NCI-H510A (cell line): Measurements from ENCODE around the gene HABP4.

Source experiments
- DNase-seq: peaks from one replicate; lab custom pipeline; 2025; lab: John Stamatoyannopoulos, UW

The HABP4 gene

DNA sequence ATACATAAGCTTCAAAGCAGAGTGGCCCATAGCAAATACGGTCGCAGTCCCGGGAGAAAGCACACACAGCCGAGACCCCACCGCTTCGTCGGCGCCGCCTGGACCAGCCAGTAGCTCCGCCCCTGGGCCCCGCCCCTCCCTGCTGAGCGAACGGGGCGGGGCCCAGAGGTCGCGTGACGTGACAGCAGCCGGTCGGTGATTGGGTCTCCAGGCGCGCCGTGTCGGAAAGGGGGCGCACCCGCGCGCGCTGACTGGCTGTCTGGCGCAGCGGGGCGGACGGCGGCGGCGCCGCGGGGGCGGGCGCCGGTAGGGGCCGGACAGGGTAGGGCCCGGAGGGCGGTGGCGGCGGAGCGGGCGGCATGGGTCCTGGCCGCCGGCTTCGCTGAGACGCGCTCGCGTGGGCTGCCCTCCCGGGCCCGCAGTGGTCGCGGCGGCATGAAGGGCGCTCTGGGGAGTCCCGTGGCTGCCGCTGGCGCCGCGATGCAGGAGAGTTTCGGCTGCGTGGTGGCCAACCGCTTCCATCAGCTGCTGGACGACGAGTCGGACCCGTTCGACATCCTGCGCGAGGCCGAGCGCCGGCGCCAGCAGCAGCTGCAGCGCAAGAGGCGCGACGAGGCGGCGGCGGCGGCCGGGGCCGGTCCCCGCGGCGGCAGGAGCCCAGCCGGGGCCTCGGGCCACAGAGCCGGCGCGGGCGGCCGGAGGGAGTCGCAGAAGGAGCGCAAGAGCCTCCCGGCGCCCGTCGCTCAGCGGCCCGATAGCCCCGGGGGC, at the start of gene HABP4:
Gene HABP4, plus strand, starts transcription at position 325 of the 768 bp plus-strand sequence. Its CDS starts 111 bp downstream, at position 436.
- DNase-seq, result peak; percentile 85

GRCh38 chr9:96408409-96409280, 41.3 kb upstream of the HABP4 start:
- no peak for DNase-seq

DNA sequence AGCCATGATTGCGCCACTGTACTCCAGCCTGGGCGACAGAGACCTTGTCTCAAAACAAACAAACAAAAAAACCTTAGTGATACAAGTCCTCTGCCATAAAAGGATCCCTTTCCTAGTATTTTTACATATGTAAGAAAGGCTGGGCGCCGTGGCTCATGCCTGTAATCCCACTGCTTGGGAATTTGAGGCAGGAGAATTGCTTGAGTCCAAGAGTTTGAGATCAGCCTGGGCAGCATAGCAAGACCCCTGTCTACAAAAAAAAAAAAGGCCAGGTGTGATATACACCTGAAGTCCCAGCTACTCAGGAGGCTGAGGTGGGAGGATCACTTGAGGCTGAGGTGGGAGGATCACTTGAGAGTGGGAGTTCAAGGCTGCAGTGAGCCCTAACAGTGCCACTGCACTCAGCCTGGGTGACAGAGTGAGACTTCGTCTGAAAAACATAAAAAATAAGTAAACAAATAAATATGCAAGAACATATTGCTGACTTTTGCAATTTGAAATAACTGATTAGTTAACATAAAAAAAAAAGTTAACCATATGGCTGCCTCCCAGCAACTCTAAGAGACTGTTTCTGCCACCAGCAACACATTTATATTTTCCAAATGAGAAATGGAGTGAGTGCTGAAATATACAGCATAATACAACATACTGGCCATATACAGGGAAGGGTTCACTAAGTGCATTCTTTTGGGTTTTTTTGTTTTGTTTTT, 38.7 kb upstream of the HABP4 start:
- DNase-seq, result no peak

GRCh38 chr9:96412174-96412913, 37.6 kb upstream of the HABP4 start:
- no peak for DNase-seq

DNA sequence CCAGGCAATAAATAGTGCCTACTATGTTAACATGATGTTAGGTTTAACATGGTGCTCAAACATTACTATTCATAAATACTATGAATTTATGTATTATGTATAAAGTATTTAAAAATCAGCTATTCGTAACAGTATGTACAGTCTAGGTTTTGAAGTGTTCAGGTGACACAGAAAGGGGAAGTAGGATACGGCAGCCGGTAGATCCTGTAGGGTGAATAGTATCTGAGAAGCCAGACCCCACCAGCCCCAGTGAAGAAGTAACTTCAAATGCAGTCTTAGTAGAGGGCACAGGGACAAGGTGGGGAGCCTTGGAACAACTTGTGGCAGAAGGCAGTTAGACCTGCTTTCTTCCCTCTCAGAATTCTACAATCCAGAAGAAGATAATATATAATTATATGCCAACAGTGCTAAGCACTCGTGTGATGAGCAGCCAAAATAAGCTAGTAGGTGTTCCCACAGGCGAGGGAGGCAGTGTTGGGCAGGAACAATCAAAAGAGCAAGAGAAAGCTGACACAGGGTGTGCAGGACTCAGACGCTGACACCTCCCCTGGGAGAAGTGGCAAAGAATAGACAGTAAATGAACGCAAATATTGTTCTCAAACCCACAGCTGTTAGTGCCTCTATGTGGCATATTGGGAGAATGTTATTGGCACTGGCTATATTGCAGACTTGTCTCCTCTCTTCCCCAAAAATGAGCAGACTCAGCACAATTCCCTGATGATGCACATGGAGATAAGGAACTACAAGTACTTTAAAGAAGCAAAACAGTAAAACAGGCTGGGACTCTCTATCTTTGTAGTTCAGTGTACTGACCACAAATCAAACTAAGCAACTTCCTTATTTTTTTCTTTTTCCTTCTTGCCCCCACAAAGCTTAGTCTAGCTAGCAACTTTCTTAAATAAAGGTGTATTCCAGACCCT, 36.4 kb upstream of the HABP4 start:
- DNase-seq, result no peak

DNA sequence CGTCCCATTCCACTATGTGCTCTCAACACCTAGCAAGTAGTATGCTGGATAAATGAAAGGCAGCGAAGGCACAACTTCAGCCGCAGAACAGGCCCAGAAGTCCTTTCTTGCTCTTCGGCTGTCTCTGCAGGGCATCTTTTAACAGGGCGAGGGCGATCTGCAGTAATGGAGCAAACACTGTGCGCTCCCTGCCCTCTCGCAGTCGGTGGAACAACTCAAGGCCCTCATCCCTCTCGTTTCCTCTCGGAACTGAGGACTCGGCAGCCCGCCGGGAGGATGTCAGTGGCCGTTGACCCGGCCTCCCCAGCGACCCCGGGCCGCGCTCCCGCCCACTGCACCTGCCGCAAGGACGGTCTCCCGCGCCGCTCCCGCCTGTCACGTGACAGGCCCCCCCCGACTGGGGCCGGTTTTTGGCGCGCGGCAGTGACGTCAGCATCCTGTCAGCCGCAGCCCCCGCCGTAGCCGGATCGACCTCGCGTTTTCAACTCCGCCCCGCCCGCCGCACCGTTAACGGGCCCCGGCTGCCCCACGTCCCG, 32.9 kb upstream of the HABP4 start:
- DNase-seq, result peak; percentile 88

DNA sequence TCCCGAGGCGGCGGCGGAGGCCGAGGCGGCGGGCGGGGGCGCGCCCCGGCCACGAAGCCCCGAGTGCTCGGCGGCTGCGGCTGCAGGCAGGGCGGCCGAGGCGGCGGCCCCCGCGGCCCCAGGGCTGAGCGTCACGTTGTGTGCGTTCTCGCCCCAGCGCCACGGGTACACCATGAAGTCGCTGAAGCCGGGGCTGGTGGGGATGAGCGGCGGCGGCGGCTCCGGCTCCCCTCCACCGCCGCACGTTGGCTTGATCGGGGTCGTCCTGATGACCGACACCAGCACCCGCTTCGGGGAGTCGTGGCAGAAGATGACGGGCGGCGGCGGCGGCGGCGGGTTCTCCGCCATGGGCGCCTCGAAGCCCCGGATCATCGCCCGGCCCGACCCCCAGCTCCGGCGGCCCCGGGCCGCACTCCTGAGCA, 32.3 kb upstream of the HABP4 start:
- DNase-seq, result no peak

- peak; percentile 96 for DNase-seq
These were observed 31.7 kb upstream of the HABP4 start, which contains the start of gene ZNF367 for GRCh38 chr9:96418083-96418919. Gene ZNF367, minus strand, starts transcription at chr9:96418370. Its CDS starts 338 bp downstream, at chr9:96418032.

DNA sequence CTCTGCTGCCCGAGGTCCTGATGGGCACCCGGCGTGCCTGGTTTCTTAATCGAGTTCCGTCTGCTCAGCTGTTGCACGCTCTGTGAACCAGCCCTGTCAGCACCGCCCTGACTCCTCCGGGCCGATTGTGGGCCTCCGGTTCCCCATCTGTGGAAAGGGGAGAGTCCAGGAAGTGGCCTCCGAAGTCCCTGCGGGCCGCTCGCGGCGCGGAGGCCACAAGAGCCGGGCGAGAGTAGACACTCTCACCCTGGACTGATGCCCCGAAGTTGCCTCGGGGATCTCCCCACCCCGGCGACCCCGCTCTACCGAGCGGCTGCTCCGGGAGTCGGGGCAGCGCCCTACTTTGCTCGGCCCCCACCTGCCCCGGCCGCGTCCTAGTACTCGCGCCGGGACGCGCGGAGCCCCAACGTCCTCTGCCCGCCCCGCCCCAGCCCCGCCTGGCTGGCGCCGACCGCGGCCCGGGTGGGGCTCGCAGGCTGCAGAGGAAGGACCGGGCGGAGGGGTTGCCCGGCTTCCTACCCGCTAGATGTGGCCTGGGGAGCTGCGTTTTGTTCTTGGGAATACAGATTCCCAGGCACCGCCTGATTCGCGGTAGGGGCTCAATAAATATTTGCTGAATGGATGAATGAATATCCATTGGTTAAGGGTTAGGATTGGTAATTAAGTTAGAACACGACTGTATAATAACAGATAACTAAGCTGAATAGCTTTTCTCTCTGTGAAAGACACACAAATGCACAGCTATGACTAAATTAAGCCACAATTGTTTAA, 30.9 kb upstream of the HABP4 start:
- DNase-seq, result peak; percentile 77

GRCh38 chr9:96419691-96419969, 30.3 kb upstream of the HABP4 start:
- no peak for DNase-seq

- DNase-seq, result no peak
These were observed 29.3 kb upstream of the HABP4 start for GRCh38 chr9:96420468-96421219.

DNA sequence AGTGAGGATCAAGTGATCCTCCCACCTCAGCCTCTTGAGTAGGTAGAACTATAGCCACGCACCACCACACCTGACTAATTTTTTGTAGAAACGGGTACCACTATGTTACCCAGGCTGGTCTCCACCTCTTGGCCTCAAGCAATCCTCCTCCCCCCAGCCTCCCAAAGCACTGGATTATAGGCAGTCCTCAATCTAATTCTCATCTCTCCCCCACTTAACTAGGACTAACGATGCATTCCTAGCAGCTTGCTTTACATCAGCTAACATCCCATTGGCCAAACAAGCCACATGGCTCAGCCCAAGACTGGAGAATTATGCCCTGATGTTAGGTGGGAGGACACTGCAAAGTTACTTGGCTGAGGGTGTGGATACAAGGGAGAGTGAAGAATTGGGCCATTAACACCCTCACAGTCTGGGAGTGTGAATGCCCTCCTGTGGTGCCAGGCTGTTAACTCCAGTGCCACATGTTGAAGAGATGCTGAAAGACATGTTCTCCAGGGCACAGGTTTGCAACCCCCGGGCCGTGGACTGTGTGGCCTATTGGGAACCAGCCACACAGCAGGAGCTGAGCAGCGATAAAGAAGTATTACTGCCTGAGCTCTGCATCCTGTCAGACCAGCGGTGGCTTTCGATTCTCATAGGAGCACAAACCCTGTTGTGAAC, 26.5 kb upstream of the HABP4 start:
- DNase-seq, result no peak

DNA sequence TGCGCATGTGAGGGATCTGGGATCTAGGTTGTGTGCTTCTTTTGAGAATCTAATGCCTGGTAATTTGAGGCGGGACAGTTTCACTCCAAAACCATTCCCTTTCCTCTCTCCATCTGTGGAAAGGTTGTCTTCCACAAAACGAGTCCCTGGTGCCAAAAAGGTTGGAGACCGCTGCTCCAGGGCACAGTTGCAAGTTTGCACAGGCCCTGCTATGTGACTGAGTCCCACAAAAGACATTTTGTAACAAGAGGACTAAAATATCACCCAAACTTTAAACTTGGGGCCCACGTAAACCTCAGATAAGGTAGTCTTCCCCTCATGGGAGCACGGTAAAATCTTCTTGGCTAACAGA, 26.0 kb upstream of the HABP4 start:
- DNase-seq, result no peak

DNA sequence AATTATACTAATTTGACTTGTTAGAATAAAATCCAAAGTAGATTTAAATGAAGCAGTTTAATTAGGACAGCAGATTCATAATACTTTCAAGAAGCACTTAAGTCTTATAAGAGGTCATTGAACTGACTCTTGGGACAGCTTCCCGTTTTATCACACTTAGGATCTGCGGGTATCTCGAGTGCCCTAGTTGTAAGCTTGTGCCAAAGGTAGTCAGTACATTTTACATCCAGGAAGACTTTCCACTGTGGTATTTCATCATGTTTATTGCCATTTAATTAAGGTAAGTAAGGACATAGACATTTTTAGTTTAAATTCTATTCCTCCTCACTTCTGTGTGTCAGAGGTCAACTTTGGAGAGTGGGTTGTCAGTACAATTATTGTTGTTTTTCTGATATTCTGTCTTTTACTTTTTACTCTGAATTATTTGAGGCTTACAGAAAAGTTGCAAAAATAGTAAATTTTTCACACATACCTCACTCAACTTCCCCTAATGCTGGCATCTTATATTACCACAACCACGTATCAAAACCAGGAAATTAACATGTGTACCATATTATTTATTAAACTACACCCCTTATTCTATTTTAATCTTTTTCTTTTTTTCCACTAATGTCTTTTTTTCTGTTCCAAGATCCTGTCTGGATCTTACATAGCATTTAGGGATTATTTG, 24.3 kb upstream of the HABP4 start:
- DNase-seq, result no peak

DNA sequence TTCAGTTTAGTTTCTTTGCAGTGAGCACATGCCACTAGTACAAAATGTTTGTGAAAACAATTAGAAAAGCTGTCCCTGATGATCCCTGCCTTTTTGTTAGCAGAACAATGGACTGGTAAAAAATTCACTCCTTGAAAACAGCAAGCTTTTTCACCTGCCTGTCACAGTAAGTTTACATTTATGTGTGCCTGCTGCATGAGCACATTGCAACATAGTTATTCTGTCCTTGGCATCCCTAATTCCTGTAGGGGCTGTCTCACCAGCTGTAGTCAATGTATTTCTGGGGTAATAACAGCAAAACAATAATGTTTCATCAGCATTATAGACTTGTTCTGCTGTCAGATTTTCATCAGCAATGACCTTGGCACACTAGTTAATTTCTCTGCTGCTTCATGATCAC, 20.2 kb upstream of the HABP4 start:
- no peak for DNase-seq

DNA sequence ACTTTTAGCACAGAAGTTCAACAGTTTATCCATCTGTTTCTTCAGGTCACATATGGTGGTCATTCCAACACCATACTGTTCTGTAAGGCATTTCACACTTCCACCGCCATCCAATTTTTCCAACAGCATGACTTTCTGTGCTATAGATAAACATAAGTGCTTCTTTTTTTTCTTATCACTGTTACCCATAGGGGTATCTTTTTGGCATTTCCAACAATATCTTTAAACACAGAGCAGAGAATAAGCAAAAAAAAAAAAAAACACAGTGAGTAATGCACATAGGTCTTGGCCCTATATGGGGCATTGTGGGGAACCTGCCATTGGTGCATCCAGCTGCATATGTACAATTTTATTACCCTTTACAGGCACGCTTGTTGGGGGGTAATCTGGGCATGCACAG, 19.6 kb upstream of the HABP4 start:
- DNase-seq, result no peak

- DNase-seq, result no peak
These were observed 14.6 kb upstream of the HABP4 start for GRCh38 chr9:96435345-96435744.
